C4-2B (cell line): ENCODE measurements around the gene ANOS1.
A peak's percentile ranks its signal among the peaks of the same experiment; 100 is the strongest.

Experiments
- ZFX ChIP-seq: fragments of 450-650 bp; IDR thresholded peaks from 2 replicates; pipeline ENCODE4 v1.6.1; 2017
- TF ChIP-seq, protein P1 (sequence below): fragments of 450-650 bp; conservative IDR thresholded peaks from 2 replicates; pipeline ENCODE4 v1.5.1; 2017; ENCODE audit warnings: mild to moderate bottlenecking

GRCh38 chrX:8724300-8724699, 7.6 kb downstream of the ANOS1 start:
- TF ChIP-seq, protein P1, sequence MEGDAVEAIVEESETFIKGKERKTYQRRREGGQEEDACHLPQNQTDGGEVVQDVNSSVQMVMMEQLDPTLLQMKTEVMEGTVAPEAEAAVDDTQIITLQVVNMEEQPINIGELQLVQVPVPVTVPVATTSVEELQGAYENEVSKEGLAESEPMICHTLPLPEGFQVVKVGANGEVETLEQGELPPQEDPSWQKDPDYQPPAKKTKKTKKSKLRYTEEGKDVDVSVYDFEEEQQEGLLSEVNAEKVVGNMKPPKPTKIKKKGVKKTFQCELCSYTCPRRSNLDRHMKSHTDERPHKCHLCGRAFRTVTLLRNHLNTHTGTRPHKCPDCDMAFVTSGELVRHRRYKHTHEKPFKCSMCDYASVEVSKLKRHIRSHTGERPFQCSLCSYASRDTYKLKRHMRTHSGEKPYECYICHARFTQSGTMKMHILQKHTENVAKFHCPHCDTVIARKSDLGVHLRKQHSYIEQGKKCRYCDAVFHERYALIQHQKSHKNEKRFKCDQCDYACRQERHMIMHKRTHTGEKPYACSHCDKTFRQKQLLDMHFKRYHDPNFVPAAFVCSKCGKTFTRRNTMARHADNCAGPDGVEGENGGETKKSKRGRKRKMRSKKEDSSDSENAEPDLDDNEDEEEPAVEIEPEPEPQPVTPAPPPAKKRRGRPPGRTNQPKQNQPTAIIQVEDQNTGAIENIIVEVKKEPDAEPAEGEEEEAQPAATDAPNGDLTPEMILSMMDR: peak; percentile 24
- TF ChIP-seq ZFX: no peak
